Amniotic stem cell (primary cell): ENCODE measurements around the gene PDCD6IP.
"Not testable (repeated sequence)": the region's sequence is repeated elsewhere in the genome, so short reads cannot be mapped to it uniquely, and the experiment has no call there.

ENCODE experiments used
- DNase-seq: peaks from one replicate; lab custom pipeline; 2025; lab: John Stamatoyannopoulos, UW

PDCD6IP gene

GRCh38 chr3:33795856-33796536, 2.4 kb upstream of the PDCD6IP start:
- no peak for DNase-seq

- DNase-seq: no peak
These were observed 365 bp upstream of the PDCD6IP start for GRCh38 chr3:33798113-33798417.

GRCh38 chr3:33799202-33799551, 747 bp downstream of the PDCD6IP start:
- no peak for DNase-seq

- DNase-seq: no peak
These were observed 4.8 kb downstream of the PDCD6IP start for GRCh38 chr3:33803252-33803651.

- no peak for DNase-seq
These were observed 5.6 kb downstream of the PDCD6IP start for GRCh38 chr3:33803894-33804526.

GRCh38 chr3:33807191-33807590, 8.8 kb downstream of the PDCD6IP start:
- no peak for DNase-seq

GRCh38 chr3:33808559-33808958, 10.1 kb downstream of the PDCD6IP start:
- DNase-seq: no peak

GRCh38 chr3:33810545-33810944, 12.1 kb downstream of the PDCD6IP start:
- DNase-seq: no peak

GRCh38 chr3:33821989-33822388, 23.6 kb downstream of the PDCD6IP start:
- DNase-seq: no peak

GRCh38 chr3:33823821-33824220, 25.4 kb downstream of the PDCD6IP start:
- no peak for DNase-seq

- DNase-seq: no peak
These were observed 26.7 kb downstream of the PDCD6IP start for GRCh38 chr3:33825111-33825510.

GRCh38 chr3:33826206-33826605, 27.8 kb downstream of the PDCD6IP start:
- no peak for DNase-seq

- DNase-seq: peak; percentile 68
These were observed 28.3 kb downstream of the PDCD6IP start for GRCh38 chr3:33826688-33827087.

GRCh38 chr3:33829720-33830119, 31.3 kb downstream of the PDCD6IP start:
- no peak for DNase-seq

- no peak for DNase-seq
These were observed 32.6 kb downstream of the PDCD6IP start for GRCh38 chr3:33831053-33831452.

GRCh38 chr3:33833408-33834095, 35.1 kb downstream of the PDCD6IP start:
- DNase-seq: no peak

- DNase-seq: no peak
These were observed 35.6 kb downstream of the PDCD6IP start for GRCh38 chr3:33834096-33834453.

- not testable (repeated sequence) for DNase-seq
These were observed 38.8 kb downstream of the PDCD6IP start for GRCh38 chr3:33837182-33837581.

GRCh38 chr3:33839283-33839682, 40.9 kb downstream of the PDCD6IP start:
- no peak for DNase-seq

GRCh38 chr3:33840179-33840578, 41.7 kb downstream of the PDCD6IP start:
- DNase-seq: no peak

- no peak for DNase-seq
These were observed 50.4 kb downstream of the PDCD6IP start for GRCh38 chr3:33848624-33849347.

GRCh38 chr3:33850599-33850998, 52.2 kb downstream of the PDCD6IP start:
- not testable (repeated sequence) for DNase-seq

- not testable (repeated sequence) for DNase-seq
These were observed 57.0 kb downstream of the PDCD6IP start for GRCh38 chr3:33855407-33855806.
